Lower leg skin (tissue), 4 donors: ENCODE results near the gene PATE2. TPM values are rescaled to one million over a fixed set of nuclear protein-coding genes. Genes with fewer than 3 reads are reported as not detected.

Experiments used
- DNase-seq, 2 donors: peaks; one replicate each; pipeline ENCODE4 v3.0.0-alpha.2; 2019; ENCODE audit warnings: low spot score in 2 of 2
- H3K4me3 ChIP-seq: fragments of 200-600 bp; sonication (generic); 2 replicates; pipeline ENCODE4 v1.5.1; 2017; ENCODE audit warnings: mild to moderate bottlenecking, low read depth; ENCODE audit not compliant: poor library complexity, severe bottlenecking
- POLR2A ChIP-seq, 2 donors: fragments of 450-650 bp; IDR thresholded peaks; one replicate each; pipeline ENCODE4 v1.6.1; 2016 to 2017; ENCODE audit warnings: antibody characterized with exemption in 2 of 2, mild to moderate bottlenecking in 1 of 2, moderate library complexity in 1 of 2
- WGBS, 2 donors: methylation state at CpG; one replicate each; pipeline ENCODE4 v1.1.5; 2018; 5-methylcytosine and 5-hydroxymethylcytosine counted together
- intact Hi-C: fragments of 100-400 bp; cut with DNase I; formaldehyde crosslinking; loops from one replicate; pipeline ENCODE4 v1.15.0; 2023; ENCODE audit warnings: low total_unique reads
- total RNA-seq, 4 donors: library from RNA; depleted of rRNA; stranded (reverse); fragments of >200 nt; gene quantifications; one replicate each; pipeline ENCODE4 v1.1.0, GENCODE V29; 2016
- TF ChIP-seq, protein P1 (sequence below), 3 donors: fragments of 450-650 bp; IDR thresholded peaks; one replicate each; pipeline ENCODE4 v1.5.1; 2016; ENCODE audit warnings: antibody characterized with exemption in 3 of 3, mild to moderate bottlenecking in 3 of 3, moderate library complexity in 2 of 3

Gene PATE2
- total RNA-seq, 4 donors from 2014 or later = not detected

DNA sequence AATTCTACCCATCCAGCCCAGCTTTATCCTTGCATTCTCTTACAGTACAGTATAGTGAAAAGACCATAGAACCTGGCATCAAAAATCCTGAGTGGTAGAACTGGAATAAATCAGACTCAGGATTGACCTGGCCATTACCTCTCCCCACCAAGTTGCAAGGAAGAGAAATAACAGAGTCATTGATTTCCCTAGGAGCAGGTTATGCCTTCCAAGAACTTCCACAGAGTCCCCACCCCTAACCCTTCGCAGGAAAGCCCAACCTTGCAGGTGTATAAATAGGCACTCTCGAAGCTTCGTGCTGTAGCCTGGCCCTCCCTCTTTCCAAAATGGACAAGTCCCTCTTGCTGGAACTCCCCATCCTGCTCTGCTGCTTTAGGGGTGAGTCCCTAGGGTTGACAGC is 32.6 kb downstream of the PATE2 start, which contains the start of gene PATE1:
Gene PATE1, plus strand, starts transcription at position 301 of the 400 bp plus-strand sequence. Its CDS starts 26 bp downstream, at position 327.
- WGBS, 2 donors = 74 to 91% methylated on average over 3 of the region's 3 CpGs
- TF ChIP-seq, protein P1, sequence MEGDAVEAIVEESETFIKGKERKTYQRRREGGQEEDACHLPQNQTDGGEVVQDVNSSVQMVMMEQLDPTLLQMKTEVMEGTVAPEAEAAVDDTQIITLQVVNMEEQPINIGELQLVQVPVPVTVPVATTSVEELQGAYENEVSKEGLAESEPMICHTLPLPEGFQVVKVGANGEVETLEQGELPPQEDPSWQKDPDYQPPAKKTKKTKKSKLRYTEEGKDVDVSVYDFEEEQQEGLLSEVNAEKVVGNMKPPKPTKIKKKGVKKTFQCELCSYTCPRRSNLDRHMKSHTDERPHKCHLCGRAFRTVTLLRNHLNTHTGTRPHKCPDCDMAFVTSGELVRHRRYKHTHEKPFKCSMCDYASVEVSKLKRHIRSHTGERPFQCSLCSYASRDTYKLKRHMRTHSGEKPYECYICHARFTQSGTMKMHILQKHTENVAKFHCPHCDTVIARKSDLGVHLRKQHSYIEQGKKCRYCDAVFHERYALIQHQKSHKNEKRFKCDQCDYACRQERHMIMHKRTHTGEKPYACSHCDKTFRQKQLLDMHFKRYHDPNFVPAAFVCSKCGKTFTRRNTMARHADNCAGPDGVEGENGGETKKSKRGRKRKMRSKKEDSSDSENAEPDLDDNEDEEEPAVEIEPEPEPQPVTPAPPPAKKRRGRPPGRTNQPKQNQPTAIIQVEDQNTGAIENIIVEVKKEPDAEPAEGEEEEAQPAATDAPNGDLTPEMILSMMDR (IDR thresholded peaks at IDR 0.05) = no peak
- no peak for TF ChIP-seq POLR2A (IDR thresholded peaks at IDR 0.05)
- intact Hi-C loops = no loop called here
- H3K4me3 ChIP-seq = no peak within 1 kb of the TSS
- no peak for DNase-seq

DNA sequence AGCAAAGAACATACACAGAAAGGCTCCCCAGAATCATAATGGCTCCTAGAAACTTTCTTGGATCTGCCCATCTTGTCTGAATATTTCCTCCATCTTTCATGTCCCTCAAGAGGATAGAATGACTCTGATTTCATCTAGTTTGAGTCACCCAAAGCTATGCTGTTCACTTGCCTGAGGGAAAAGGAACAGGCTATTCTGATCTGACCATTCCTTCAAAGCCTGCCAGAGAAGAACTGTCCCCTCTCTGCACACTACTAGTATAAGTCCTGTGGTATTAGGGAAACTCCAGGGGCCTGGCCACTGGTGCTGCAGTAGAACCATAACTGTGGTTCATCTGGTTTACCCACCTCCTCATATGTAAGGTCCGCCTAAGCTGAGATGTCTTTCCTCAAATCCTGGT is 34.9 kb downstream of the PATE2 start:
- WGBS, 2 donors = 88 to 91% methylated on average over 1 of the region's 1 CpG
- TF ChIP-seq, protein P1 (IDR thresholded peaks at IDR 0.05) = no peak
- DNase-seq = no peak
- no peak overlapping the region for H3K4me3 ChIP-seq
- intact Hi-C loops = no loop called here

DNA sequence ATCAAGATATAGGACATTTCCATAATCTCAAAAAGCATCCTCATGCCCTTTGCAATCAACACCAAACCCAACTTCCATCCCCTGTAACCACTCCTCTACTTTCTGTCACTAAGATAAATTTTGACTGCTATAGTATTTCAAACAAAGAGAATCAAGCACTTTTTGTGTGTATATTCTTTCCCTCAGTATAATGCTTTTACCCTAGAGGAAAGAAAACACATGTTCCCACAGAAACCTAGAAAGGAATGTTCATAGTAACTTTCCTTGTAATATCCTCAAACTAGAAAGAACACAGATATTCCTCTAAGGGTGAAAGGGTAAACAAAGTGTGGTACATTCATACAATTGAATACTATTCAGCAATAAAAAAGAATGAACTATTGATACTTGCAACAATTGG is 38.0 kb downstream of the PATE2 start:
- intact Hi-C loops = no loop called here
- TF ChIP-seq, protein P1 (IDR thresholded peaks at IDR 0.05) = no peak
- TF ChIP-seq POLR2A (IDR thresholded peaks at IDR 0.05) = no peak
- no peak for DNase-seq
- no peak overlapping the region for H3K4me3 ChIP-seq

- intact Hi-C loops = no loop called here
- H3K4me3 ChIP-seq = no peak overlapping the region
- WGBS, 2 donors = 38 to 44% methylated on average over 3 of the region's 3 CpGs
- TF ChIP-seq, protein P1 (IDR thresholded peaks at IDR 0.05) = no peak
- no peak for TF ChIP-seq POLR2A (IDR thresholded peaks at IDR 0.05)
- DNase-seq = no peak
Observed at GRCh38 chr11:125728969-125729368, 49.7 kb downstream of the PATE2 start.

Other genes with a start within 250 kb of the PATE2 start
- 10 to 100 TPM; 66.4 to 99.5 (median 90.6) TPM for gene EI24, start 209.4 kb downstream of the PATE2 start, total RNA-seq
- 10 to 100 TPM; 42.8 to 56.5 (median 50.4) TPM for gene STT3A, start 186.0 kb downstream of the PATE2 start, total RNA-seq
- 1 to 10 TPM in 3 of 4 donors, under 1 TPM in 1; 0.99 to 8.0 (median 1.9) TPM for gene CHEK1, start 153.7 kb downstream of the PATE2 start, total RNA-seq
- gene ACRV1, start 98.0 kb downstream of the PATE2 start, total RNA-seq = not detected
- not detected for gene PATE1, start 32.5 kb downstream of the PATE2 start, total RNA-seq
- gene PATE3, start 9.3 kb upstream of the PATE2 start, total RNA-seq = not detected
- not detected for gene PATE4, start 54.5 kb upstream of the PATE2 start, total RNA-seq
- 1 to 10 TPM in 3 of 4 donors, under 1 TPM in 1; 0.99 to 2.8 (median 2.0) TPM for gene HYLS1, start 108.8 kb upstream of the PATE2 start, total RNA-seq
- gene PUS3, start 124.4 kb upstream of the PATE2 start, total RNA-seq = 10 to 100 TPM in 1 of 4 donors, 1 to 10 TPM in 3; 6.6 to 11.2 (median 8.1) TPM
- under 1 TPM in 2 of 4 donors, not detected in 2; 0.17 to 0.42 TPM for gene DDX25, start 125.7 kb upstream of the PATE2 start, total RNA-seq
- 1 to 10 TPM; 1.4 to 7.2 (median 4.5) TPM for gene VSIG10L2, start 167.2 kb upstream of the PATE2 start, total RNA-seq